IMR-90 (cell line): Measurements from ENCODE around the gene GPR75. TPM values are rescaled to one million over a fixed set of nuclear protein-coding genes. Genes with fewer than 3 reads are reported as not detected.

Source experiments
- ATAC-seq: fragments of 200-7000 bp; cut with Tn5 transposase; 2 replicates; pipeline ENCODE4 v1.9.1; 2020; ENCODE audit warnings: low read depth, mild to moderate bottlenecking, moderate library complexity
- BruUV-seq: library from RNA; stranded (reverse); fragments of 400-500 nt; replicated peaks from 2 replicates; lab custom pipeline; 2021; lab: Mats Ljungman, UMichigan
- CTCF ChIA-PET: fragments of 300-600 bp; formaldehyde crosslinking; extraction: SDS; loops from one replicate; lab custom pipeline; 2021; ENCODE audit warnings: antibody characterized with exemption; lab: Yijun Ruan, JAX
- POLR2A ChIA-PET: fragments of 300-600 bp; sonication (Branson Sonifier 250); formaldehyde crosslinking; loops from one replicate; lab custom pipeline; 2022; ENCODE audit warnings: antibody characterized with exemption; ENCODE audit not compliant: unreplicated experiment; lab: Charles Lee
- DNase-seq: peaks from one replicate; pipeline ENCODE4 v3.0.0; 2013
- H2AFZ ChIP-seq: replicated peaks from 2 replicates; pipeline ENCODE3; 2013; ENCODE audit warnings: low read length, mild to moderate bottlenecking; ENCODE audit not compliant: poor library complexity
- H2AK5ac ChIP-seq: 2 replicates; pipeline ENCODE4 v1.6.1; 2013; ENCODE audit warnings: low read depth, low read length, inconsistent platforms
- H2AK9ac ChIP-seq: replicated peaks from 2 replicates; pipeline ENCODE3; 2013; ENCODE audit warnings: mild to moderate bottlenecking, low read depth, low read length, moderate library complexity; ENCODE audit not compliant: poor library complexity
- H2BK120ac ChIP-seq: 2 replicates; pipeline ENCODE4 v1.6.1; 2013; ENCODE audit warnings: low read depth, low read length, inconsistent platforms
- H2BK15ac ChIP-seq: 3 replicates; pipeline ENCODE4 v1.6.1; 2013; ENCODE audit warnings: low read depth, low read length, inconsistent platforms
- H2BK20ac ChIP-seq: 2 replicates; pipeline ENCODE4 v1.6.1; 2013; ENCODE audit warnings: low read depth, mild to moderate bottlenecking, inconsistent platforms, low read length, moderate library complexity
- H2BK5ac ChIP-seq: 2 replicates; pipeline ENCODE4 v1.6.1; 2013; ENCODE audit warnings: mild to moderate bottlenecking, low read depth, low read length, inconsistent platforms; ENCODE audit not compliant: poor library complexity, severe bottlenecking
- H3K14ac ChIP-seq: replicated peaks from 2 replicates; pipeline ENCODE4 v1.6.1; 2013; ENCODE audit warnings: low read depth, low read length, inconsistent platforms
- H3K18ac ChIP-seq: 2 replicates; pipeline ENCODE4 v1.6.1; 2013; ENCODE audit warnings: low read depth, low read length, control low read depth
- H3K23ac ChIP-seq: 2 replicates; pipeline ENCODE4 v1.6.1; 2013; ENCODE audit warnings: low read depth, low read length, inconsistent platforms
- H3K27ac ChIP-seq: 2 replicates; pipeline ENCODE4 v1.5.1; 2013; ENCODE audit warnings: mild to moderate bottlenecking, control low read depth, low read length; ENCODE audit not compliant: insufficient read depth
- H3K27me3 ChIP-seq: 2 replicates; pipeline ENCODE4 v1.6.1; 2013; ENCODE audit warnings: low read length; ENCODE audit not compliant: control insufficient read depth, insufficient read depth
- H3K36me3 ChIP-seq: 2 replicates; pipeline ENCODE4 v1.6.1; 2013; ENCODE audit warnings: low read length, mixed read lengths; ENCODE audit not compliant: control insufficient read depth, insufficient read depth
- H3K4ac ChIP-seq: 2 replicates; pipeline ENCODE4 v1.6.1; 2013; ENCODE audit warnings: low read depth, low read length, inconsistent platforms
- H3K4me1 ChIP-seq: 2 replicates; pipeline ENCODE4 v1.6.1; 2013; ENCODE audit warnings: low read length, mixed read lengths; ENCODE audit not compliant: control insufficient read depth, insufficient read depth
- H3K4me2 ChIP-seq: 2 replicates; pipeline ENCODE4 v1.6.1; 2013; ENCODE audit warnings: low read depth, mild to moderate bottlenecking, control low read depth, low read length, moderate library complexity
- H3K4me3 ChIP-seq: 2 replicates; pipeline ENCODE4 v1.5.1; 2013; ENCODE audit warnings: low read depth, mild to moderate bottlenecking, control low read depth, low read length, moderate library complexity; ENCODE audit not compliant: insufficient read depth
- H3K56ac ChIP-seq: 2 replicates; pipeline ENCODE4 v1.6.1; 2013; ENCODE audit warnings: low read length, inconsistent platforms; ENCODE audit not compliant: insufficient read depth; ENCODE audit errors: extremely low read depth
- H3K79me1 ChIP-seq, 2 experiments: 2 replicates each; pipeline ENCODE4 v1.6.1; 2013; ENCODE audit warnings: low read length in 2 of 2, inconsistent platforms in 1 of 2, low read depth in 1 of 2
- H3K9ac ChIP-seq: 2 replicates; pipeline ENCODE4 v1.6.1; 2013; ENCODE audit warnings: low read depth, low read length, control low read depth
- H3K9me1 ChIP-seq: 2 replicates; pipeline ENCODE4 v1.6.1; 2013; ENCODE audit warnings: low read length, inconsistent platforms; ENCODE audit not compliant: insufficient read depth
- H3K9me3 ChIP-seq: 2 replicates; pipeline ENCODE4 v1.6.1; 2013; ENCODE audit warnings: low read length; ENCODE audit not compliant: control insufficient read depth, insufficient read depth
- H4K20me1 ChIP-seq: 2 replicates; pipeline ENCODE4 v1.6.1; 2013; ENCODE audit warnings: low read length, inconsistent platforms; ENCODE audit not compliant: insufficient read depth
- H4K5ac ChIP-seq: 2 replicates; pipeline ENCODE4 v1.6.1; 2013; ENCODE audit warnings: mild to moderate bottlenecking, low read depth, low read length, control low read depth
- H4K8ac ChIP-seq, 2 experiments: 2 replicates each; pipeline ENCODE4 v1.6.1; 2013; ENCODE audit warnings: low read depth in 2 of 2, low read length in 2 of 2, control low read depth in 1 of 2, inconsistent platforms in 1 of 2
- H4K91ac ChIP-seq: 2 replicates; pipeline ENCODE4 v1.6.1; 2013; ENCODE audit warnings: low read depth, low read length, inconsistent platforms; ENCODE audit not compliant: insufficient read depth
- BHLHE40 ChIP-seq: fragments of 150-350 bp; IDR thresholded peaks from 2 replicates; pipeline ENCODE4 v1.6.1; 2016; ENCODE audit warnings: mild to moderate bottlenecking, low read depth, low read length
- CEBPB ChIP-seq: IDR thresholded peaks from 2 replicates; pipeline ENCODE4 v1.6.1; 2012; ENCODE audit warnings: low read depth, low read length, improper control_type of control experiment
- CHD1 ChIP-seq: IDR thresholded peaks from 2 replicates; pipeline ENCODE4 v1.6.1; 2012; ENCODE audit warnings: low read depth, low read length, improper control_type of control experiment
- CTCF ChIP-seq: conservative IDR thresholded peaks from 2 replicates; pipeline ENCODE4 v1.5.1; 2012; ENCODE audit warnings: mild to moderate bottlenecking, low read depth, low read length, improper control_type of control experiment
- ELK1 ChIP-seq: fragments of 150-350 bp; IDR thresholded peaks from 2 replicates; pipeline ENCODE4 v1.6.1; 2016; ENCODE audit warnings: low read depth, mild to moderate bottlenecking, low read length, moderate library complexity, borderline replicate concordance
- FOS ChIP-seq: fragments of 150-350 bp; IDR thresholded peaks from 2 replicates; pipeline ENCODE4 v1.6.1; 2016; ENCODE audit warnings: low read depth, low read length
- MAFK ChIP-seq: IDR thresholded peaks from 2 replicates; pipeline ENCODE4 v1.6.1; 2012; ENCODE audit warnings: low read depth, low read length, improper control_type of control experiment
- MAZ ChIP-seq: IDR thresholded peaks from 2 replicates; pipeline ENCODE4 v1.6.1; 2012; ENCODE audit warnings: low read depth, mild to moderate bottlenecking, low read length, improper control_type of control experiment, moderate library complexity, borderline replicate concordance
- MXI1 ChIP-seq: IDR thresholded peaks from 2 replicates; pipeline ENCODE4 v1.6.1; 2012; ENCODE audit warnings: low read depth, mild to moderate bottlenecking, low read length, moderate library complexity, borderline replicate concordance
- NFE2L2 ChIP-seq: fragments of 150-350 bp; IDR thresholded peaks from 2 replicates; pipeline ENCODE4 v1.6.1; 2016; ENCODE audit warnings: low read depth, mild to moderate bottlenecking, low read length
- POLR2A ChIP-seq: IDR thresholded peaks from 2 replicates; pipeline ENCODE4 v1.6.1; 2012; ENCODE audit warnings: mild to moderate bottlenecking, low read depth, low read length
- RAD21 ChIP-seq: IDR thresholded peaks from 2 replicates; pipeline ENCODE4 v1.6.1; 2012; ENCODE audit warnings: low read length, improper control_type of control experiment
- RCOR1 ChIP-seq: IDR thresholded peaks from 2 replicates; pipeline ENCODE4 v1.6.1; 2012; ENCODE audit warnings: mild to moderate bottlenecking, low read length, improper control_type of control experiment; ENCODE audit not compliant: insufficient replicate concordance
- RFX5 ChIP-seq: IDR thresholded peaks from 2 replicates; pipeline ENCODE4 v1.8.0; 2012; ENCODE audit warnings: low read depth, mild to moderate bottlenecking, low read length, moderate library complexity
- SMC3 ChIP-seq: fragments of 150-350 bp; IDR thresholded peaks from 2 replicates; pipeline ENCODE4 v1.6.1; 2016; ENCODE audit warnings: low read depth, mild to moderate bottlenecking, antibody characterized with exemption, low read length, moderate library complexity
- USF2 ChIP-seq: fragments of 150-350 bp; IDR thresholded peaks from 2 replicates; pipeline ENCODE4 v1.6.1; 2017; ENCODE audit warnings: mild to moderate bottlenecking, antibody characterized with exemption, low read length, low read depth
- WGBS, 2 experiments: methylation state at CpG; one replicate each; pipeline versions ENCODE4 v1.1.5 to v1.1.7; 2013; ENCODE audit warnings: missing lambda C conversion rate in 2 of 2; ENCODE audit not compliant: insufficient read length in 1 of 2; ENCODE audit errors: extremely low coverage in 2 of 2; 5-methylcytosine and 5-hydroxymethylcytosine counted together
- dilution Hi-C: fragments of 300-500 bp; cut with HindIII; formaldehyde crosslinking; loops from one replicate; pipeline ENCODE4 v1.14.3; 2018; ENCODE audit warnings: low sequenced_read_pairs; ENCODE audit not compliant: unreplicated experiment
- in situ Hi-C: fragments of 300-500 bp; cut with MboI; formaldehyde crosslinking; loops from 3 replicates; pipeline ENCODE4 v1.14.3; 2019; ENCODE audit warnings: low sequenced_read_pairs, inconsistent platforms, mixed read lengths
- intact Hi-C: fragments of 100-400 bp; cut with micrococcal nuclease; formaldehyde crosslinking; loops from 2 replicates; pipeline ENCODE4 v1.10.0; 2022
- polyA plus RNA-seq, 3 experiments: library from polyadenylated mRNA; depleted of rRNA; stranded (reverse); fragments of >200 nt; gene quantifications; 2 replicates each; pipeline ENCODE4 v1.2.3, GENCODE V29; 2012; ENCODE audit warnings: low replicate concordance in 1 of 3
- total RNA-seq: library from RNA; depleted of rRNA; stranded (reverse); fragments of >200 nt; gene quantifications from 2 replicates; pipeline ENCODE4 v1.2.3, GENCODE V29; 2012

Gene GPR75
- total and polyA plus RNA-seq, 2 of the 4 experiments (the other 2 are of a cell fraction): 1.4 to 2.1 TPM

GRCh38 chr2:53819634-53820033 is 40.1 kb downstream of the GPR75 start:
- POLR2A ChIA-PET: no interaction called here

More at GRCh38 chr2:53819634-53820033, 40.1 kb downstream of the GPR75 start:
- Histone ChIP-seq H3K9ac (no peak overlapping the region), H3K27me3 (no peaks in the 10 kb centered on the region), H3K4me3 (no peak overlapping the region), H3K18ac (no peak overlapping the region), H3K23ac (no peak overlapping the region), H3K79me1 (peaks cover 0 to 8% of the 10 kb centered on the region in 2 experiments; a peak in 2 of 4 replicates), H4K91ac (no peak overlapping the region), H2AK9ac (no peak overlapping the region), H3K36me3 (peaks cover 16% of the 10 kb centered on the region), H4K8ac (no peak overlapping the region), H4K20me1 (no peaks in the 10 kb centered on the region), H3K4me2 (no peak overlapping the region), H3K9me3 (no peaks in the 10 kb centered on the region), H3K14ac (no peak overlapping the region), H2AK5ac (no peak overlapping the region), H3K4ac (no peak overlapping the region), H2AFZ (no peak overlapping the region), H2BK120ac (no peak overlapping the region), H3K27ac (no peak overlapping the region), H2BK20ac (no peak overlapping the region), H3K9me1 (peaks cover 7% of the 10 kb centered on the region), H4K5ac (no peak overlapping the region), H2BK5ac (no peak overlapping the region), H3K4me1 (no peaks in the 10 kb centered on the region), H3K56ac (no peak overlapping the region), H2BK15ac (no peak overlapping the region)
- dilution Hi-C loops: no loop called here
- WGBS, 2 experiments: no CpG with 5 or more reads among the region's 4 CpGs
- intact Hi-C loops: no loop called here
- DNase-seq (no peak), ATAC-seq (no peak)
- in situ Hi-C loops: no loop called here
- CTCF ChIA-PET: no interaction called here
- BruUV-seq: no TSS peak
- TF ChIP-seq BHLHE40: no peak
- no peak for TF ChIP-seq NFE2L2
- no peak for TF ChIP-seq FOS
- no peak for TF ChIP-seq USF2
- TF ChIP-seq MXI1: no peak
- TF ChIP-seq POLR2A: no peak
- no peak for TF ChIP-seq CHD1
- no peak for TF ChIP-seq MAFK
- TF ChIP-seq RCOR1: no peak
- TF ChIP-seq RAD21: no peak
- TF ChIP-seq ELK1: no peak
- no peak for TF ChIP-seq RFX5
- TF ChIP-seq SMC3: no peak
- TF ChIP-seq CTCF: no peak
- no peak for TF ChIP-seq CEBPB
- TF ChIP-seq MAZ: no peak
